HG02973 (cell line): ENCODE measurements around the gene CEP350.

Source experiments
- ATAC-seq: cut with Tn5 transposase; IDR thresholded peaks from one replicate; pipeline ENCODE4 v1.9.1; 2021; ENCODE audit warnings: moderate library complexity; ENCODE audit not compliant: unreplicated experiment

Gene CEP350

DNA sequence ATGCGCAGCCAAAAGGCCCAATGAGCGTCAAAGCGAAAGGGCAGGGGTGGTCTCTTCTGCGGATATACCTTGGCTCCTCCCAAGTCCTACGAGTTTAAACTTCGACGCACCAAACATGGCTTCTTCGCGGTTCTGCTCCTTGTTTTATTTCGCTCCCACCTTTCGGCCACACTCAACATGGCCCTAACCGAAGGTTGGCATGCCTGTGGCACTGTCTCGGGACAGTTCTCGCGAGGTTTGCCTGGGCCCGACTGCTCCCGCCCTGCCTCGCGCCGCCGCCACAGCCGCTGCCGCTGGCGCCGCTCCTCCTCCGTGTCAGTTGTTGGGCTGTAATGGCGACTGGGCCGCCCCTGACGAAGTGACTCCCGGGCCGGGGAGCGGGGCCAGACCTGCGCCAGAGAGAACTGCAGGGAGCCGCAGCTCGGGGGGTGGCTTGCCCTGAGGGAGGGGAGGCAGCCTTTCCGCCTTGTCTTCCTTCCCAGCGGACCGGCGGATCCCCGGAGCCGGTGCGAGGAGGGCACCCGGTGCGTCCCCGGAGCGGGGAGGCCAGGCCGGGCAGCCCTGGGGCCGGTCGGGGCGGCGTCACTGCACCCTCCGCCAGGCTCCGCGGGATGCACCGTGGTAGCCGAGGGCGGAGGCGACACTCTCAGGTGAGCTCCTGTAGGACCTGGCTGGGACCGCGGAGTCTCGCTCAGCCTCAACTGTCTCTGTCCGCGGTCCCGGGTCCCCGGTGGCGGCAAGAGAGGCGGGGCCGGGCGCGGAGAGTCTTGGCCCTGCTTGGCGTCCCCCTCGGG is at the start of gene CEP350:
TSS of gene CEP350 (plus strand) at position 318 of the 794 bp plus-strand sequence. CDS start 31,372 bp downstream, outside the sequence.
- ATAC-seq: peak; percentile 88

DNA sequence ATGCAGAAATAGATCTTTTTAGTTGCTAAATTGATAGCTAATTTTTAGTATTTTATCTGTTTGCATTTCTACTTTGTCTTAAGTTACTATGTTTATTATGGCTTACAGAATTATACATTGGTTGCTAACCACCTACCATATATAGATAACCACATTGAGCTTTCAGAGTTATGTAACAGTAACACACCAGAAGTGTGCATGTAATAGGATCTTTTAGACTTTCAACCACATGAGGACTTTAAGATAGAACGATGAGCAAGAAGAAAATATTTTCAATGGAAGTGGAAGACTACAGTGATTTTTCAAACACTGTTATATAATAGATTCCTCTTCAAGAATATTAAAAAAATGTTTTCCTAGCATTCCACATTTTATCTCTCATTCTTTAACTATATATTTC is 43.7 kb upstream of the CEP350 start:
- no peak for ATAC-seq

GRCh38 chr1:179911812-179912211 is 42.8 kb upstream of the CEP350 start:
- no peak for ATAC-seq

DNA sequence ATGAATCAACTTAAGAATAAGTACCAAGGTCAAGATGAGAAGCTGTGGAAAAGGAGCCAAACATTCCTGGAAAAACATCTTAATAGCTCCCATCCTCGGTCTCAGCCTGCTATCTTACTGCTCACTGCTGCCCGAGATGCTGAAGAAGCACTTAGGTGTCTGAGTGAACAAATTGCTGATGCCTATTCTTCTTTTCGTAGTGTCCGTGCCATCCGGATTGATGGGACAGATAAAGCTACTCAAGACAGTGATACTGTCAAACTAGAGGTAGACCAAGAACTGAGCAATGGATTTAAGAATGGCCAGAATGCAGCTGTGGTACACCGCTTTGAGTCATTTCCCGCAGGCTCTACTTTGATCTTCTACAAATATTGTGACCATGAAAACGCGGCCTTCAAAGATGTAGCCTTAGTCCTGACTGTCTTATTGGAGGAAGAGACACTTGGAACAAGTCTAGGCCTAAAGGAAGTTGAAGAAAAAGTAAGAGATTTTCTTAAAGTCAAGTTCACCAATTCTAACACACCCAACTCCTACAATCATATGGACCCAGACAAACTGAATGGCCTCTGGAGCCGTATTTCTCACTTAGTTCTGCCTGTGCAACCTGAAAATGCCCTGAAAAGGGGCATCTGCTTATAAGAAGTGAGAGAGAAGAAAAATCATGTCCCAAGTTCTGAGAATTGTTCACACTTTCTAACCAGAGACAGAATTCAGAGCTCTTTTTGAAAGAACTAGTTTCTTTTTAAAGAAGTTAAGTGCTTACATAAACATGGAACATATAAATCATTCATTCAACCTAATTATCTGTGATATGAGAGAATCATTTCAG is 36.8 kb upstream of the CEP350 start:
- ATAC-seq: no peak

- no peak for ATAC-seq
Observed at GRCh38 chr1:179921472-179921871, 33.1 kb upstream of the CEP350 start.

- ATAC-seq: no peak
Observed at GRCh38 chr1:179921981-179922872, 32.4 kb upstream of the CEP350 start.

DNA sequence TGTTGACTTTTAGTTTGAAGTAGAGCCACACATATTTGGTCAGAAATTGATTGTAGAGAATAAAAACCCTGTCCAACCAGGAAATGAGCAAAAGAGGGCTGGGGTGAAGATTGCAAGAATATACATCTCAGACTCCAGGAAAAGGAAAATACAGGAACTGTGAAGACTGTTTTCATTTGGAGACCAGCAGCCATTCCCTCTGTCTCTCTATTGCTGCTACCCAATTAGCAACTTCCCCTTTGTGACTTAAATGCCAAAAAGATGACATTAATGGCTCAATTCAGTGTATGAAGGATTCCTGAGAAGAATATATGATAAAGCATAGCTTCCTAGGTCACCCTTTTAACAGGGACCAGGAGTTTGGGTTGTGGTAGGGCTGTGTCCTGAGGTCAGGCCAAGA is 31.6 kb upstream of the CEP350 start:
- no peak for ATAC-seq

DNA sequence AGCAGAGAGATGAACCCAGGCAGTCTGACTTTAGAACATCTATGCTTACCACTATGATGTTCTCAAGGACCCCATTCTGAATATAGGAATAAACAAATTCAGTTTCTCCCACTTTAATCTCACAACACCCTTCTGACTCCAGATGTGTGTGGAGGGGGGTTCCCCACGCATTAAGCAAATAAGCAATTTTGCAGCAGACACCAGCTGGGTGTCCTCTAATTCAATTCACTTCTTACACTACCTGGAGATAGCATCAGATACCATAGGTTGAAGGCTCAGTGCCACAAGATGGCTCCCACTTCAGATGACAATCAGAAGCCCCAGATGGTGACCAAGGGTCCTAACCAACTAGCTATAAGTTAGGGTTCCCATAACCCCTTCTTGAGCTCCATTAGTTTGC is 30.3 kb upstream of the CEP350 start:
- ATAC-seq: no peak

- no peak for ATAC-seq
Observed at GRCh38 chr1:179925302-179925701, 29.3 kb upstream of the CEP350 start.

DNA sequence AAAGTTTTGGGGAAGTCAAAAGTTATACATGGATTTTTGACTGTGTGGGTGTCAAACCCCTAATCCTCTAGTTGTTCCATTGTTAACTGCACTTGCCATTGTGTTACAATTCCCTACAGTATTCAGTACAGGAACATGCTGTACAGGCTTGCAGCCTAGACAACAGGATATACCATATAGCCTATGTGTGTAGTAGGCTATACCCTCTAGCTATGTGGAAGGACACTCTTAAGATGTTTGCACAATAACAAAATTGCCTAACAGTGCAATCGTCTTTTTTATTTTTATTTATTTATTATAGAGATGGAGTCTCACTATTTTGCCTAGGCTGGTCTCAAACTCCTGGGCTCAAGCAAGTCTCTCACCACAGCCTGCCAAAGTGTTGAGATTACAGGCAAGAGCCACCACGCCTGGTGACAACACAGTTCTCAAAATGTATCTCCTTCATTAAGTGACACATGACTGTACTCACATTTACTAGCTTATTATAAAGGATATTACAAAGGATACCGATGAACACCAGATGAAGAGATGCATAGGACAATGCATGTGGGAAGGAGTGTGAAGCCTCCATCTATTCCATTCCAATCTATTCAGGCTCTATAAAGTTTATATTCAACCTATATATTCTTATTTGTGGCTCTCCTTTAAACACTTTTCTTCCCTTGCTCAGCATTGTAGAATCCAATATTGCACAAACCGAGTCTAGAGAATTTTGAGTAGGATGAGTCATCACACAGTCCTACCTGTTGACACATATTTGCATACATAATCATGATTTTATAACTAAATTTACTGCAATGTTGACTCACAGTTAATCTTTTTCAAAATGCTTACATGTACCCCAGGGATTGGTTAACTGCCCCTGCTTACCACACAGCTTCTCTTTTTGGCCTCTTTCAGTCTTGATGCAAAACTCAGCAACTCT is 28.4 kb upstream of the CEP350 start:
- no peak for ATAC-seq

DNA sequence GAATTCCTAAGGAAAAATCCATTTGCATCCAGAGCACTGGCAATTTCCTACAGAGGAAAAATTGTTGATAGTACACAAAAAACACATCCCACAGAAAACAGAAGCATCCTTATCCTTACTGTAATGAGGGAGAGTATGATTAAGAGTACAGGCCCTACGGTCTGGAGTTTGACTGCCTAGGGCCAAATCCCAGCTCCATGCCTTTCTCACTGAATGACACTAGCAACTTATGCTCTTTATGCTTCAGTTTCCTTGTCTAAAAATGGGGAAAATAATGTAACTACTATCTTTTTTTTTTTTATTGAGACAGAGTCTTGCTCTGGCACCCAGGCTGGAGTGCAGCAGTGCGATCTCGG is 27.8 kb upstream of the CEP350 start:
- ATAC-seq: no peak

DNA sequence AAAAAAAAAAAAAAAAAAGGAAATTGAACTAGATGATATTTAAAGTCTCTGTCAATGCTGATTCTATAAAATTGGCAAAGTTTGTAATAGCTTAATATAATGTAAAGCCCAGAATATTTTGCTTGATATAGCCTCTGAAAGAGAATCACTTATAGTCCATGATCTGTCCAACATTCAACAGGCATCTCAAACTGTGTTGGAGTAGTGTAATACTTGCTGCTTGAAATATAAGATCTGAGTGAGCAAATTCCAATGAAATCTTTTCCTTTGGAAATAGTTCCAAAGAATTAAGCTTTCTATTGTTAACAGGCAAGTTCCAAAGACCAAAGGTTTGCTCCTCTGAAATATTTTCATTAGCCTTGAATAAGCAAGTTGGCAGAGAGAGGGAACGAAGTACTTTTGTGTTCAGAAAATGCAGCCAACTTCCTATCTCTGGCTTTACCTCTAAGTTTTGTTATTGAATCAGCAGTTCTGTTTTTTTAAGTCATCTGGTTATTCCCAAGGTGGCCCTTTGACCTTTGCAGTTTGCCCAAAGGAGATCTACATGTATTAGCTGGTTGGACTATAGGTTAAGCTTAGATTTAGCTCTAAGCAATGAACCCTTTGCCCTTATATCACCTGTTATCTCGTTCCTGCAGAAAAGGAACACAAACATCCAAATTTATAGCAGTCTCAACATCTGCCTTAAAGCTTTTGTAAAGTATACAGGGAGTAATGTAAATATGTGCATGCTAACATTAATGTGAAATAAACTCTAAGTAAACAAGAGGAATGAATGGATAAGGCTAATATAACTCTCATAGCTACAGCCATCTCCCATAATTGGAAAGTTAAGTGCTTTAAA is 24.4 kb upstream of the CEP350 start:
- no peak for ATAC-seq

GRCh38 chr1:179930867-179931266 is 23.7 kb upstream of the CEP350 start:
- ATAC-seq: no peak

DNA sequence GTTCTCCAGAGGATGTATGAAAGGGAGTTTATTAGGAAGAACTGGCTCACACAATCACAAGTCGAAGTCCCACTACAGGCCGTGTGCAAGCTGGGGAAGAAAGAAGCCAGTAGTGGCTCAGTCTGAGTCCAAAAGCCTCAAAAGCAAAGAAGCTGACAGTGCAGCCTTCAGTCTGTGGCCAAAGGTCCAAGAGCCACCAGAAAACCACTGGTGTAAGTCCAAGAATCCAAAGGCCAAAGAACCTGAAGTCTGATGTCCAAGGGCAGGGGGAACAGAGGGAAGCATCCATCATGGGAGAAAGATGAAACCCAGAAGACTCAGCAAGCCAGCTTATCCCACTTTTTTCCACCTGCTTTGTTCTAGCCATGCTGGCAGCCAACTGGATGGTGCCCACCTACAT is 21.4 kb upstream of the CEP350 start:
- no peak for ATAC-seq

DNA sequence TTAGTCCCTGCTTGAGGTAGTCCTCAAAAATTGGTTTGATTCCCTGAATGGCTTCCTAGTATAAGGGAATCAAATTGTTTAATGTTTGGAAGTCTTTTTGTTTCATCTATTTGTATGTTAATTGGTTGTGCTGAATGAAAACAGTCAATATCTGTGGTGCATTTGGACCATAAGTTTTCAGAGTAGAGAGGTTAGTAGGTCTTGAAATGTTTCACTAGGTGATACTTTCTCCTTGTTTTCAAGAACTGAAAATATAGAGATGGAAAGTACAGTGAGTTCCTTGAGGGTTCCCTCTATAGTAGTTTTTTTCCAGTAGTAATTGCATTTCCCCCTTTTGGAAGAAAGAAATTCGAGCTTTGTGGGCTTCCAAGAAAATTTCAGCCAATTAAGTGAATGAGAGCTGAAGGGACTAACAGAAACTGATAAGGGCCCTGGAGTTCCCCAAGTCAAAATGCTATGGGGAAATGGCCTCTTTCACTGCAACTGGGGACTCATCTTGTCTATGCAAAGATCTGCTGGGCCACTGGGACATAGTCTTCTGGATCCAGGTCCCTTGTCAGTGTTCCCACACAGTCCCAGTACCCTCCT is 18.6 kb upstream of the CEP350 start:
- no peak for ATAC-seq

DNA sequence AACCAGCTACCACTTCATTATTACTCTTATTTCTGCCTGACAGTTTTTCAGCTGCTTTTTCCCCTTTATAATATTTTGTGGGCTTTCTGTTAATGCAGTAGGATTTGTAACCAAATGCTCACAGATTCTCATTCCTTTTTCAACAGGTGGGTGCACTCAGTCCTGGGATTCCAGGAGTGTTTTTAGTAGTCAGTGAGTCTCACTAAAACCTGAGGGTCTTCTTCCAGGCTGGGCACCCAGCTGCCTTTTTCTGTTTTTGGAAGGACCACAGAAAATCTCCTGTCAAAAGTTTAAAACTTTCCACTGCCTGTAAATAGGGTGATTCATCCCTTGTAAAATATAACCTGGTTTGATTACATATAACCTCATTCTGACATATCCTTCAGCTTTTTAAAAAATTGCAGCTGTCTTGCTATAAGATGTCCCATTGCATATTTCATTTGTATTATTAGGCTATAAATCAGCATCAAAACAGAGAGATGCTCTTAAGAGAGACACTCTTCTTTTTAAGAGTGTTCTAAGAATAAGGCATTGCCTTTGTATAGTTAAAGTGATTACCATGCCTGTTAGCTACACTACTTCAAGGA is 16.8 kb upstream of the CEP350 start:
- no peak for ATAC-seq

DNA sequence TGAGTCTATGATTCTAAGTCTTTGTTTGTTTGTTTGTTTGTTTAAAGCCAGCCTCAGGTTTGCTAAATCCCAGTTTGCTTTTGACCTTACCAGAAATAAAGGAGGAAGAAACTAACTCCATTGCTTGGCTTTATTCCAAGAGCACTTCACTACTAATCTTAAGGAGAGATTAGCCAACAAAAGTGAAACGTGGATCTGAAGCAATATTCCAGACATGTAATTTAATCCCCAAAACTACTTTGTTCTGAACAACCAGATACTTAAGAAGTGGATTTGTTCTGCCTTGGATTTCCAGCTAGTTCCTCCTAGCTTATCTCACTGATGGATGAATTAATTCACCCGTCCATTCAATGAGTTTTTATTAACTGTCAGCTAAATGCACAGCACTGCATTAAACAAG is 15.9 kb upstream of the CEP350 start:
- ATAC-seq: no peak

DNA sequence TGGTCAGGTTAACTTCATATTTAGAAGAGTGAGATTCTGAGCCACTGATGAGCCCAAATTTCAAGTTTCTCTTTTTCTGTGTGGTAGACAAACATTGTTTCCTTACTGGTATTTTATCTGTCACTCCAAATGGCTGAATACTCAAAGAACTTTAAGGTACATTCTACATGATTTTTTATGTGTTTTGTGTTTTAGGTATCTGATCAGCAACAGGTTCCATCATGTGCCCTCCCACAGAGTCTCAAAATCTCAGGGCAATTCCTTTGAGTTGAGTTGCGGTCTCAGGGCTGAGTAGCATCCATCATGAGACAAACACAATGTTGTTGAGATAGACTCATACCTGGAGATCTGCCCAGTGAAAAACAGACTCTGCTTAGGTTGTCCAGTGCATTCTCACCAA is 14.7 kb upstream of the CEP350 start:
- ATAC-seq: no peak

DNA sequence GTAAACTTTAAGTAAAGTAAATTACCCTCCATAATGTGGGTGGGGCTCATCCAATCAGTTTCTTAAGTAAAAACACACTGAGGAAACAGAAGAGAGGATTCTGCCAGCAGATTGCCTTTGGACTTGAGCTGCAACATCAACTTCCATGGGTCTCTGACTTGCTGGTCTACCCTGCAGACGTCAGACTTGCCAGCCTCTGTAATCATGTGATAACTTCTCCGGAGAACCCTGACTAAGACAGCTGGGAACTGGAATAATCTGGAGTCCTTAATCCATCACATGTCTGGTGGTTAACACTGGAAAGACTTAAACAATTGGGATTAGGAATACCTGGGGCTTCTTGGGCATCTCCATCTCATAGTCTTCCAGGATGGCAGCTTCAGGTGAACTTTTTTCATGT is 13.2 kb upstream of the CEP350 start:
- ATAC-seq: no peak
